Measurements from ENCODE around the gene PTGER4.
A peak's percentile ranks its signal among the peaks of the same experiment; 100 is the strongest.

The PTGER4 gene

GRCh38 chr5:40669606-40670390 lies 9.9 kb upstream of the PTGER4 start:
- Histone ChIP-seq H3K79me2 (ENCODE audit: insufficient read depth, low read length) (no peaks in the 10 kb centered on the region), H3K9ac (ENCODE audit: low read depth, low read length, poor library complexity, severe bottlenecking) (peak overlapping the region; percentile 56), H3K36me3 (ENCODE audit: insufficient read depth, low read length) (no peaks in the 10 kb centered on the region), H3K4me1 (ENCODE audit: insufficient read depth, low read length, poor library complexity, severe bottlenecking) (peaks cover 87% of the 10 kb centered on the region), H3K27me3 (ENCODE audit: insufficient read depth, low read length, poor library complexity, severe bottlenecking) (no peaks in the 10 kb centered on the region), H3K4me2 (ENCODE audit: low read depth, low read length, poor library complexity, severe bottlenecking) (peak overlapping the region; percentile 82), H4K20me1 (ENCODE audit: insufficient read depth, low read length, poor library complexity, severe bottlenecking) (no peaks in the 10 kb centered on the region), H3F3A (ENCODE audit: low read depth) (peaks cover 5% of the 10 kb centered on the region; the same call in 1 of the 2 replicates), H2AFZ (ENCODE audit: low read length) (peak overlapping the region; percentile 7; the same call in 1 of the 2 replicates), H3K4me3 (ENCODE audit: low read length, poor library complexity, severe bottlenecking) (peak overlapping the region; percentile 50), H3K9me3 (ENCODE audit: insufficient read depth, low read depth, low read length) (no peaks in the 10 kb centered on the region), H3K9me2 (replicated peaks; ENCODE audit: low read depth, low read length) (no peaks in the 10 kb centered on the region)
- TF ChIP-seq EZH2phosphoT487 (IDR thresholded peaks at IDR 0.05; ENCODE audit: borderline replicate concordance) = no peak
- 0 out of 2 replicates have a peak, but pooled peaks have one; percentile 26 for TF ChIP-seq CTCF (conservative IDR thresholded peaks at IDR 0.05; ENCODE audit: low read length)

- TF ChIP-seq CTCF (conservative IDR thresholded peaks at IDR 0.05; ENCODE audit: low read length) (no peak), EZH2phosphoT487 (IDR thresholded peaks at IDR 0.05; ENCODE audit: borderline replicate concordance) (no peak)
- H3K9ac ChIP-seq (ENCODE audit: low read depth, low read length, poor library complexity, severe bottlenecking) = peak overlapping the region; percentile 1
- peak overlapping the region; percentile 86 for H3K4me2 ChIP-seq (ENCODE audit: low read depth, low read length, poor library complexity, severe bottlenecking)
Observed at GRCh38 chr5:40672425-40672824, 7.3 kb upstream of the PTGER4 start.

GRCh38 chr5:40674661-40675235 lies 5.0 kb upstream of the PTGER4 start:
- no peak overlapping the region for H2AFZ ChIP-seq (ENCODE audit: low read length)
- no peak overlapping the region for H3K4me3 ChIP-seq (ENCODE audit: low read length, poor library complexity, severe bottlenecking)
- H4K20me1 ChIP-seq (ENCODE audit: insufficient read depth, low read length, poor library complexity, severe bottlenecking) = no peaks in the 10 kb centered on the region
- no peaks in the 10 kb centered on the region for H3K9me3 ChIP-seq (ENCODE audit: insufficient read depth, low read depth, low read length)
- peaks cover 8% of the 10 kb centered on the region for H3F3A ChIP-seq (ENCODE audit: low read depth)
- H3K79me2 ChIP-seq (ENCODE audit: insufficient read depth, low read length) = peaks cover 22% of the 10 kb centered on the region
- TF ChIP-seq CTCF (conservative IDR thresholded peaks at IDR 0.05; ENCODE audit: low read length) = no peak
- TF ChIP-seq EZH2phosphoT487 (IDR thresholded peaks at IDR 0.05; ENCODE audit: borderline replicate concordance) = no peak
- no peaks in the 10 kb centered on the region for H3K9me2 ChIP-seq (replicated peaks; ENCODE audit: low read depth, low read length)
- H3K27me3 ChIP-seq (ENCODE audit: insufficient read depth, low read length, poor library complexity, severe bottlenecking) = no peaks in the 10 kb centered on the region
- H3K4me2 ChIP-seq (ENCODE audit: low read depth, low read length, poor library complexity, severe bottlenecking) = peak overlapping the region; percentile 86
- H3K36me3 ChIP-seq (ENCODE audit: insufficient read depth, low read length) = no peaks in the 10 kb centered on the region
- peaks cover 84% of the 10 kb centered on the region for H3K4me1 ChIP-seq (ENCODE audit: insufficient read depth, low read length, poor library complexity, severe bottlenecking)
- peak overlapping the region; percentile 55 for H3K9ac ChIP-seq (ENCODE audit: low read depth, low read length, poor library complexity, severe bottlenecking)

More at GRCh38 chr5:40672425-40672824, 7.3 kb upstream of the PTGER4 start:
- peak overlapping the region; percentile 61 for H2AFZ ChIP-seq (ENCODE audit: low read length)
- H3K9me2 ChIP-seq (replicated peaks; ENCODE audit: low read depth, low read length) = no peaks in the 10 kb centered on the region
- H3F3A ChIP-seq (ENCODE audit: low read depth) = peaks cover 12% of the 10 kb centered on the region
- no peak overlapping the region for H3K4me3 ChIP-seq (ENCODE audit: low read length, poor library complexity, severe bottlenecking)
- no peaks in the 10 kb centered on the region for H3K9me3 ChIP-seq (ENCODE audit: insufficient read depth, low read depth, low read length)
- H4K20me1 ChIP-seq (ENCODE audit: insufficient read depth, low read length, poor library complexity, severe bottlenecking) = no peaks in the 10 kb centered on the region
- peaks cover 11% of the 10 kb centered on the region for H3K79me2 ChIP-seq (ENCODE audit: insufficient read depth, low read length)
- H3K36me3 ChIP-seq (ENCODE audit: insufficient read depth, low read length) = no peaks in the 10 kb centered on the region
- H3K4me1 ChIP-seq (ENCODE audit: insufficient read depth, low read length, poor library complexity, severe bottlenecking) = peaks cover 95% of the 10 kb centered on the region
- H3K27me3 ChIP-seq (ENCODE audit: insufficient read depth, low read length, poor library complexity, severe bottlenecking) = no peaks in the 10 kb centered on the region

All from Loucy (cell line).